Kidney epithelial cell (primary cell): ENCODE results near the gene XRCC4. TPM values are rescaled to one million over a fixed set of nuclear protein-coding genes. Genes with fewer than 3 reads are reported as not detected.

Experiments used
- DNase-seq: peaks from one replicate; pipeline ENCODE4 v3.0.0-alpha.2; 2010; ENCODE audit warnings: low read depth
- H3K27me3 ChIP-seq: 2 replicates; pipeline ENCODE4 v1.6.0; 2011; ENCODE audit warnings: low read length; ENCODE audit not compliant: control insufficient read depth, insufficient read depth
- H3K36me3 ChIP-seq: 2 replicates; pipeline ENCODE4 v1.5.1; 2011; ENCODE audit warnings: low read length; ENCODE audit not compliant: control insufficient read depth, insufficient read depth
- H3K4me3 ChIP-seq: 2 replicates; pipeline ENCODE4 v1.5.1; 2011; ENCODE audit warnings: low read depth, mild to moderate bottlenecking, control low read depth, low read length
- total RNA-seq: library from RNA; depleted of rRNA; stranded (reverse); fragments of >200 nt; gene quantifications from 2 replicates; pipeline ENCODE4 v1.2.3, GENCODE V29; 2015
- TF ChIP-seq, protein P1 (sequence below): IDR thresholded peaks from 2 replicates; pipeline ENCODE4 v1.5.1; 2011; ENCODE audit warnings: mild to moderate bottlenecking, moderate library complexity, low read length, control low read depth, inconsistent platforms; ENCODE audit not compliant: insufficient read depth, poor library complexity, severe bottlenecking

Gene XRCC4
- total RNA-seq, 1 donor from 2014 or later = 7.6 TPM

DNA sequence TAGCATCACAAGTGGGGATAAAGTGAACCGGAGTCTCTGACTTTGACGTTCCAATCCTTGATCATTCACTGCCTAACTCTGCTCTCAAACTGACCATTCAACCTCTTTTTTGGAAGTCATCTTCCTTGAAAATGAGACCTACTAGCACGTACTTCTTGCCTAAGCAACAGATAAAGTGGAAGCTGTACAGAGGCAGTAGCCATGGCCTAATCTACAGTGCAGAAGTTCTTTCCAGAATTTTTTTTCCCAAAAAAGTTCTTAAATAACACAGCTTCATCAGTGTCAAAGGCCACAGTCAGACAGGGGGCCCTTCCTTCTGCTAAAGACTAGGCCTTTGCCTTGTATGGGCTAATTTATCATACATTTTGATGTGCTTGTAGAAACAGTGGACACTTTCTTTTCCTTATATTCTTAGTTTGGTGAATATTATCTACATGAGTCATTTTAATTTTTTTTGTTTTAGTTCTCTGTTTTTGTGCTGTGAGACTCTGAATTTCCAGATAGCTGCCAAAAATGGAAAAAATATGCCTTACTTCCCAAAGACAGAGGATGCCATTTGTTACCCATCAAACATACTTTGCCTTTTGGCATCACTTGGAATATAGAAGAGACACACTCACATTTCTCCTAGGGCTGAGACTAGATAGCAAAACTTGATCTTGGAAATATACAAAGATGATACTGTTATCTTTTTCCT is 297.9 kb downstream of the XRCC4 start:
- H3K36me3 ChIP-seq = no peaks in the 10 kb centered on the region
- no peaks in the 10 kb centered on the region for H3K27me3 ChIP-seq
- TF ChIP-seq, protein P1, sequence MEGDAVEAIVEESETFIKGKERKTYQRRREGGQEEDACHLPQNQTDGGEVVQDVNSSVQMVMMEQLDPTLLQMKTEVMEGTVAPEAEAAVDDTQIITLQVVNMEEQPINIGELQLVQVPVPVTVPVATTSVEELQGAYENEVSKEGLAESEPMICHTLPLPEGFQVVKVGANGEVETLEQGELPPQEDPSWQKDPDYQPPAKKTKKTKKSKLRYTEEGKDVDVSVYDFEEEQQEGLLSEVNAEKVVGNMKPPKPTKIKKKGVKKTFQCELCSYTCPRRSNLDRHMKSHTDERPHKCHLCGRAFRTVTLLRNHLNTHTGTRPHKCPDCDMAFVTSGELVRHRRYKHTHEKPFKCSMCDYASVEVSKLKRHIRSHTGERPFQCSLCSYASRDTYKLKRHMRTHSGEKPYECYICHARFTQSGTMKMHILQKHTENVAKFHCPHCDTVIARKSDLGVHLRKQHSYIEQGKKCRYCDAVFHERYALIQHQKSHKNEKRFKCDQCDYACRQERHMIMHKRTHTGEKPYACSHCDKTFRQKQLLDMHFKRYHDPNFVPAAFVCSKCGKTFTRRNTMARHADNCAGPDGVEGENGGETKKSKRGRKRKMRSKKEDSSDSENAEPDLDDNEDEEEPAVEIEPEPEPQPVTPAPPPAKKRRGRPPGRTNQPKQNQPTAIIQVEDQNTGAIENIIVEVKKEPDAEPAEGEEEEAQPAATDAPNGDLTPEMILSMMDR = no peak
- H3K4me3 ChIP-seq = no peak overlapping the region
- no peak for DNase-seq

DNA sequence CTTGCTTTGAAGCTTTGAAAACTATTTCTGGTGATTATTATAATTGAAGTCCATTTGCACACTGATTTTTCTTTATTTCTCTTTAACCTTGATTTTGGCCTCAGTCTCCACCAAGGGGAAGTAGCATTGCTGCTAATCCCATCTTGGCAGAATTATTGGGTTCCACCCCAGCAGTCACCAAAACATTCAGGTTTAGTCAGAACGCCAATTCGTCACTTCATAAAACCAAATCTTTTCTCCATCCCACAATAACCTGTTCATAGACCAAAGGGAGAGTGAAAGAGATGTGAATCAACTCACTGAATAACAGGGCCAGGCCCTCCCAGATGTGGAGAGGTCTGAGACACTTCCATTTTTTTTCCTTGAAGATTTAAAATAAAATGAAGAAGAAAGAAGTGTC is 299.1 kb downstream of the XRCC4 start:
- H3K4me3 ChIP-seq = no peak overlapping the region
- no peak for DNase-seq
- no peaks in the 10 kb centered on the region for H3K27me3 ChIP-seq
- TF ChIP-seq, protein P1 = no peak
- no peaks in the 10 kb centered on the region for H3K36me3 ChIP-seq

DNA sequence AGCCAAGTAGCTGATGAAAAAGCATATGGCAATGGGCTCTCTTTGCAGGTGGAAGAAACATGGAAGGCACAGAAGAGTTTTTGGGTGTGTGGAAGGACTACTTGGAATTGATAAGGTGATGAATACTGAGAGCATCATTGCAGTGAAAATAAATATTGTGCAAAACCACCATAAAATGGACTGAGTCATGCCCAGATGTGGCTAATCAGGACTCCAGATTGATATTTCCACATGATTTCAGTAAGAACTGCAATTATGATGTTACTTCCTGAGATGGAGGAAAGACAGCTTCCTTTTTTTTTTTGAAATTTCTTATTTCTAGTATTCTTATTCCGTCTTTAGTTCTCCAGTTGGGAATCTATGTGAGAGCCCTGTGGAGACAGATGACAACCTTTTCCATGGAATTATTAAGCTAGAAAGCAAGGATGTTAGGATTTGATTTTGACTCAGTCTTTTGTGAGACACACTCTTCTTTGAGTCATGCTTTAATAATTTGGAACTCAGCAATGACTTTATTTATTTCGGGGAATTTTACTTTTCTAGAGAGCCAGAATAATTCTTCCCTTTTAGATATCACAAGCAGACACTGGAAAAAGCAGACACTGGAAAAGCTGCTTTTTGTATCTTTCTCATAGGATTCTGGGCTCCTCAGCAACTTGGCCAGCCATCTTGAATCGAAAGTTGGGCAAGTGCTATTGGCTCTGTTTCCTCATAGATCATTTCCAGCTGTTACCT is 300.0 kb downstream of the XRCC4 start:
- TF ChIP-seq, protein P1 = no peak
- Histone ChIP-seq H3K4me3 (no peak overlapping the region), H3K36me3 (no peaks in the 10 kb centered on the region), H3K27me3 (no peaks in the 10 kb centered on the region)
- DNase-seq = no peak

DNA sequence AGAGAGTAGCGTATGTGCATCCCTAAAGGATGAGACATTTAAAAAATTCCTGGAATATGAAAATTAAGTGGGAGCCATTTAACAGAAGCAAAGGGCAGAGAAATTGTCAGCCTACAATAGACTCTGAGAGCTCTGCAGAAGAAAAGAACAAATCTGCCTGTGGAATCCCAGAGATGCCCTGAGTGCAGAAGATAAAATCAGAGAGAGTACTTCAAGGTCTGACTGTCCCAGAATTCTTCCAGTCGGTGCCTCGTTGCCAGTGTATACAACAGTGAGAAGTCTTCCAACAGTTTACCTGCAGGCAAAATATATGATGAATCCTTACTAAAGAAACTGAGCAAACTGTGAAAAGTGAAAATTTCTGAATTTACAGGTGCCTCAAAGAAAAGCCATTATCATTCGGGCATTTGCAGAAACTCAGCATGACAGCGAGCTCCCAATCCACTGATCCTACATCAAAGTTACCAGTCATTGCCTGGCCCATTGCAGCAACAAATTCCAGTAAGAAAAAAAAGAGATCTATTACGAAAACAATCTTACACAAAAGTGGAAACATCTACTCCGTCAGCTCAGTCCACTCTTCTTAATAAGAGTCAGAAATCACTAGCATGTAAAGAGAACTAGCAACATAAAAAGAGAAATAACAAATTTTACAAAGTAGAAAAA is 301.4 kb downstream of the XRCC4 start:
- TF ChIP-seq, protein P1 = no peak
- Histone ChIP-seq H3K36me3 (no peaks in the 10 kb centered on the region), H3K4me3 (no peak overlapping the region), H3K27me3 (no peaks in the 10 kb centered on the region)
- no peak for DNase-seq

DNA sequence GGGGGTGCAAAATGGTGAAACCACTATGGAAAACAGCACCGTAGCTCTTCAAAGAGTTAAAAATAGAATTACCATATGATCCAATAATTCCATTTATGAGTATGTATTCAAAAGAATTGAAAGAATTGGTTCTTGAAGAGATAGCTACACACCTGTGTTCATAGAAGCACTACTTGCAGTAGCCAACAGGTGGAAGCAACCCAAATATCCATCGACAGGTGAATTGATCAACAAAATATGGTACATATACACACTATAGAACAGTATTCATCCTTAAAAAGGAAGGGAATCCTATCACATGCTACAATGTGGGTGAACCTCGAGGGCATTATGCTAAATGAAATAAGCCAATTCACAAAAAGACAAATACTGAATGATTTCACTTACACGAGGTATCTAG is 308.5 kb downstream of the XRCC4 start:
- H3K27me3 ChIP-seq = no peaks in the 10 kb centered on the region
- no peak for DNase-seq
- H3K4me3 ChIP-seq = no peak overlapping the region
- no peaks in the 10 kb centered on the region for H3K36me3 ChIP-seq
- TF ChIP-seq, protein P1 = no peak
